MCF 10A (cell line): Measurements from ENCODE around the gene ATP6V1A. TPM values are rescaled to one million over a fixed set of nuclear protein-coding genes. Genes with fewer than 3 reads are reported as not detected.
"Not testable (repeated sequence)": the region's sequence is repeated elsewhere in the genome, so short reads cannot be mapped to it uniquely, and the experiment has no call there.

Experiments used
- BruUV-seq: library from RNA; stranded (reverse); fragments of 400-500 nt; replicated peaks from 2 replicates; lab custom pipeline; 2021; lab: Mats Ljungman, UMichigan
- CTCF ChIA-PET: fragments of 300-600 bp; sonication (Branson Sonifier 250); formaldehyde crosslinking; extraction: SDS; loops from one replicate; lab custom pipeline; 2021; ENCODE audit warnings: antibody characterized with exemption, inconsistent platforms; lab: Yijun Ruan, JAX
- POLR2A ChIA-PET: fragments of 300-600, 350-650 bp; sonication (Branson Sonifier 250); formaldehyde crosslinking; extraction: SDS; loops from one replicate; lab custom pipeline; 2020; ENCODE audit warnings: antibody characterized with exemption, inconsistent platforms; lab: Yijun Ruan, JAX
- DNase-seq: peaks from one replicate; pipeline ENCODE4 v3.0.0-alpha.2; 2018; ENCODE audit not compliant: unreplicated experiment
- H3K27ac Mint-ChIP-seq: one replicate; pipeline ENCODE4 v1.8.0; 2022; ENCODE audit warnings: mild to moderate bottlenecking, low read depth, mixed read lengths; ENCODE audit not compliant: unreplicated experiment
- H3K27me3 Mint-ChIP-seq: one replicate; pipeline ENCODE4 v1.8.0; 2022; ENCODE audit warnings: mixed read lengths; ENCODE audit not compliant: insufficient read depth, unreplicated experiment
- H3K36me3 Mint-ChIP-seq: one replicate; pipeline ENCODE4 v1.8.0; 2022; ENCODE audit warnings: mild to moderate bottlenecking, moderate library complexity, mixed read lengths; ENCODE audit not compliant: insufficient read depth, unreplicated experiment
- H3K4me1 Mint-ChIP-seq: one replicate; pipeline ENCODE4 v1.8.0; 2022; ENCODE audit warnings: mixed read lengths; ENCODE audit not compliant: insufficient read depth, unreplicated experiment
- H3K4me3 Mint-ChIP-seq: one replicate; pipeline ENCODE4 v1.8.0; 2022; ENCODE audit warnings: mild to moderate bottlenecking, moderate library complexity, mixed read lengths; ENCODE audit not compliant: unreplicated experiment
- H3K9me3 Mint-ChIP-seq: one replicate; pipeline ENCODE4 v1.8.0; 2022; ENCODE audit warnings: mixed read lengths; ENCODE audit not compliant: unreplicated experiment
- intact Hi-C: fragments of 100-400 bp; cut with micrococcal nuclease; formaldehyde crosslinking; loops from 2 replicates; pipeline ENCODE4 v1.14.1; 2022
- total RNA-seq: library from RNA; stranded (reverse); gene quantifications from 2 replicates; pipeline ENCODE4 v1.2.3, GENCODE V29; 2022
- TF ChIP-seq, protein P1 (sequence below): fragments of 200-600 bp; IDR thresholded peaks from one replicate; pipeline ENCODE4 v1.8.0; 2022; ENCODE audit warnings: antibody characterized with exemption, mild to moderate bottlenecking; ENCODE audit not compliant: unreplicated experiment

The ATP6V1A gene
- total RNA-seq, 1 experiment from 2014 or later: 51.6 TPM

DNA sequence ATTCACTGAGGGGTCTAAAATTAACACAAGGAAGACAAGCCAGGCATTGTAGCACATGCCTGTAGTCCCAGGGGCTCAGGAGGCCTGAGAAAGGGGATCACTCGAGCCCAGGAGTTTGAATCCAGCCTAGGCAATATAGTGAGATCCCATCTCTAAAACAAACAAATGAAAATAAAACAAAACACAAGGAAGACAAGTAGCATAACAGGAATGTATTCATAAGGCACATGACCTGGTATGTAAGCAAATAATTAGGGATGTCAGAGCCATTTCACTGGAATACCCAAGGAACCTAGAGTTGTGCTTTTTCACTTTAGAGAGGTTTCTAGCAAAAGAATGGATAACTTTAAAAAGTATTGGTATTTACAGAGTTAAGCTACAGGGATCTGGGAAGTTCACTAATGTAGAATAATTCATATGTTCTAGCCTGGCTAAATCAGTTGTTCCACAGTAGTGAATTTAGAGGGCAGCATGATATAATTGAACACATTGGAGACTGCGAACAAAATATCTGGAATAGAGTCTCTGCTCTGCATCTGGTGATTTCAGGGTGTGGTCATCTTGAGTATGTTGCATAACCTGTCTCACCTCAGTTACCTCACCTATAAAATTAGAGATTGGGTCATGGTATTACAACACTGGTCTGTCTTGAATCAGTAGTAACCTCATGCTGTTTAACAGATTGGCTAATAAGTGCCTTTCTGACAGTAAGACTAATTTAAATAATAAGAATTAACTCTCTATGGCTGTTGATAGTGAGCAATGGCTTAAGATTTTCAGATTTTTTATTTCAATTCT is 101.0 kb downstream of the ATP6V1A start:
- intact Hi-C loops: loop anchor here (10.0 kb wide), 2 partner anchors 307 to 487 kb away; no protein-coding TSS in a partner anchor

DNA sequence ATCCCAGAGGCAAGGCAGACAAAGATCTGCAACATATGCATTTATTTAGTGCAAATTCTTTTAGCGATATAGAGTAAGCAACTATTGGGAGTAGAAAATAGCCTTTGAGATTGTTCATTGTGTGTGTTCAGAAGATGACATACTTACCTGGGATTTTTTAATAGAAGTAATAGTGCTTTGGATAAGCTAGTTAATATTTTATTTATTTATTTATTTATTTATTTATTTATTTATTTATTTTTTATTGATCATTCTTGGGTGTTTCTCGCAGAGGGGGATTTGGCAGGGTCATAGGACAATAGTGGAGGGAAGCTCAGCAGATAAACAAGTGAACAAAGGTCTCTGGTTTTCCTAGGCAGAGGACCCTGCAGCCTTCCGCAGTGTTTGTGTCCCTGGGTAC is 102.2 kb downstream of the ATP6V1A start:
- H3K9me3 Mint-ChIP-seq, H3K4me1 Mint-ChIP-seq, H3K27ac Mint-ChIP-seq, BruUV-seq, POLR2A ChIA-PET, DNase-seq, H3K27me3 Mint-ChIP-seq, H3K36me3 Mint-ChIP-seq, H3K4me3 Mint-ChIP-seq: not testable (repeated sequence)
- intact Hi-C loops: loop anchor here (10.0 kb wide), 2 partner anchors 306 to 486 kb away; no protein-coding TSS in a partner anchor
- CTCF ChIA-PET: interaction anchor here (0.6 kb wide), 1 partner anchor 58 kb away, joined by 3 read pairs; no protein-coding TSS in a partner anchor

More for the DNA sequence above, 101.0 kb downstream of the ATP6V1A start:
- CTCF ChIA-PET: interaction anchor here (1.1 to 11.7 kb wide), 5 partner anchors 13 to 103 kb away, joined by 3 to 313 read pairs (median 6); no protein-coding TSS in a partner anchor
- Mint-ChIP-seq H3K36me3 (no peaks in the 10 kb centered on the region), H3K27me3 (no peaks in the 10 kb centered on the region), H3K4me1 (no peaks in the 10 kb centered on the region), H3K9me3 (no peaks in the 10 kb centered on the region), H3K27ac (no peak overlapping the region), H3K4me3 (no peak overlapping the region)
- BruUV-seq: no TSS peak
- DNase-seq: peak; percentile 75
- TF ChIP-seq, protein P1, sequence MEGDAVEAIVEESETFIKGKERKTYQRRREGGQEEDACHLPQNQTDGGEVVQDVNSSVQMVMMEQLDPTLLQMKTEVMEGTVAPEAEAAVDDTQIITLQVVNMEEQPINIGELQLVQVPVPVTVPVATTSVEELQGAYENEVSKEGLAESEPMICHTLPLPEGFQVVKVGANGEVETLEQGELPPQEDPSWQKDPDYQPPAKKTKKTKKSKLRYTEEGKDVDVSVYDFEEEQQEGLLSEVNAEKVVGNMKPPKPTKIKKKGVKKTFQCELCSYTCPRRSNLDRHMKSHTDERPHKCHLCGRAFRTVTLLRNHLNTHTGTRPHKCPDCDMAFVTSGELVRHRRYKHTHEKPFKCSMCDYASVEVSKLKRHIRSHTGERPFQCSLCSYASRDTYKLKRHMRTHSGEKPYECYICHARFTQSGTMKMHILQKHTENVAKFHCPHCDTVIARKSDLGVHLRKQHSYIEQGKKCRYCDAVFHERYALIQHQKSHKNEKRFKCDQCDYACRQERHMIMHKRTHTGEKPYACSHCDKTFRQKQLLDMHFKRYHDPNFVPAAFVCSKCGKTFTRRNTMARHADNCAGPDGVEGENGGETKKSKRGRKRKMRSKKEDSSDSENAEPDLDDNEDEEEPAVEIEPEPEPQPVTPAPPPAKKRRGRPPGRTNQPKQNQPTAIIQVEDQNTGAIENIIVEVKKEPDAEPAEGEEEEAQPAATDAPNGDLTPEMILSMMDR: no peak
- POLR2A ChIA-PET: no interaction called here

- H3K9me3 Mint-ChIP-seq, CTCF ChIA-PET, BruUV-seq, H3K4me1 Mint-ChIP-seq, H3K27me3 Mint-ChIP-seq, POLR2A ChIA-PET, H3K4me3 Mint-ChIP-seq, H3K27ac Mint-ChIP-seq, H3K36me3 Mint-ChIP-seq, DNase-seq: not testable (repeated sequence)
- intact Hi-C loops: loop anchor here (10.0 kb wide), 2 partner anchors 305 to 485 kb away; no protein-coding TSS in a partner anchor
These were observed 103.0 kb downstream of the ATP6V1A start for GRCh38 chr3:113849841-113850240.

GRCh38 chr3:113850391-113850790 is 103.6 kb downstream of the ATP6V1A start:
- H3K4me1 Mint-ChIP-seq, DNase-seq, CTCF ChIA-PET, H3K27me3 Mint-ChIP-seq, POLR2A ChIA-PET, BruUV-seq, H3K4me3 Mint-ChIP-seq, intact Hi-C loops, H3K9me3 Mint-ChIP-seq, H3K27ac Mint-ChIP-seq, H3K36me3 Mint-ChIP-seq: not testable (repeated sequence)

DNA sequence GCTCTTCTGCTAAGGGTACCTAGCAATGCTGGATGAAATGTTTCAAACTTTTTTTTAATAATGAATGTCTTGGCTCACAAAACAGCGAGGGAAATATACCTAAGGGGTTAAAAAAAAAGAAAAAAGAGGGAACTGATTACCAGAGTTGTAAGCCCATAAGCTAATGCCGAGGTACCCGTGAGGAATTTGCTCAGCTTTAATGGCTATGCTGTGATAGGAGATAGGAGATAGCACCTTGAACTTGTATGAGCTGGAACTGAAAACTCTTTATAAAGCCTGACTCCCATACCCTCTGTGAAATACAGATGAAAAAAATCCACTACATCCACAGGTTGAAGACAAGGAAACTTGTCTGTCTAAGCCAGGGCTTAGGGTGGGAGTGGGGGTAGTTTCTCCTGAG is 105.7 kb downstream of the ATP6V1A start:
- BruUV-seq: no TSS peak
- DNase-seq: no peak
- Mint-ChIP-seq H3K4me1 (no peaks in the 10 kb centered on the region), H3K36me3 (no peaks in the 10 kb centered on the region), H3K27me3 (no peaks in the 10 kb centered on the region), H3K27ac (no peak overlapping the region), H3K4me3 (no peak overlapping the region), H3K9me3 (no peaks in the 10 kb centered on the region)
- CTCF ChIA-PET: interaction anchor here (0.7 kb wide), 1 partner anchor 104 kb away, joined by 3 read pairs; no protein-coding TSS in a partner anchor
- POLR2A ChIA-PET: no interaction called here
- intact Hi-C loops: no loop called here
- TF ChIP-seq, protein P1: no peak

Other genes with a start within 250 kb of the ATP6V1A start
- gene SPICE1, start 231.9 kb upstream of the ATP6V1A start, total RNA-seq: 5.8 and 8.9 TPM in 2 replicates
- 0.22 and 0.28 TPM in 2 replicates for gene SIDT1, start 214.5 kb upstream of the ATP6V1A start, total RNA-seq
- gene USF3, start 50.4 kb upstream of the ATP6V1A start, total RNA-seq: 11.9 and 12.1 TPM in 2 replicates
- gene NAA50, start 786 bp upstream of the ATP6V1A start, total RNA-seq: 219 and 238 TPM in 2 replicates
- gene GRAMD1C, start 91.8 kb downstream of the ATP6V1A start, total RNA-seq: 0.64 and 0.79 TPM in 2 replicates
- gene ZDHHC23, start 201.0 kb downstream of the ATP6V1A start, total RNA-seq: 7.4 TPM in 2 replicates